ENCODE results near the gene CPAMD8.

CPAMD8 gene

DNA sequence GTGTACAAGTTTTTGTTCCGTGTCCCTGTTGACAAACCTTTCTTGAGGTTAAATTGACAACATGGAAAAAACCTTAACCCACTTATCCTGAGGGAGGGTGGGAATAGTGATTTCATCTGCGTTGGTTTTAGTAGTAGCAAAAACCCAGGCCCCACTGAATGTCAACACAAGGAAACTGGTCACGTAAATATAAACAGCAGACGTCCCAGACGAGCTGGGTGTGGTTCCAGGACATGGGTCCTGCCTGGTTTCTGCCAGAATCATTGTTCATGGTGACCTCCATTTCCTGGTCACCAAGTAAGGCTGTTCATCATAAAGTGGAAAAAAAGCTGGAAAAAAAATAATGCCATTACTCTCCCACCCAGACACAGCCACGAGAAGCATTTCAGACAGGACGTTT, 154.7 kb downstream of the CPAMD8 start:
- TF ChIP-seq, protein P1, sequence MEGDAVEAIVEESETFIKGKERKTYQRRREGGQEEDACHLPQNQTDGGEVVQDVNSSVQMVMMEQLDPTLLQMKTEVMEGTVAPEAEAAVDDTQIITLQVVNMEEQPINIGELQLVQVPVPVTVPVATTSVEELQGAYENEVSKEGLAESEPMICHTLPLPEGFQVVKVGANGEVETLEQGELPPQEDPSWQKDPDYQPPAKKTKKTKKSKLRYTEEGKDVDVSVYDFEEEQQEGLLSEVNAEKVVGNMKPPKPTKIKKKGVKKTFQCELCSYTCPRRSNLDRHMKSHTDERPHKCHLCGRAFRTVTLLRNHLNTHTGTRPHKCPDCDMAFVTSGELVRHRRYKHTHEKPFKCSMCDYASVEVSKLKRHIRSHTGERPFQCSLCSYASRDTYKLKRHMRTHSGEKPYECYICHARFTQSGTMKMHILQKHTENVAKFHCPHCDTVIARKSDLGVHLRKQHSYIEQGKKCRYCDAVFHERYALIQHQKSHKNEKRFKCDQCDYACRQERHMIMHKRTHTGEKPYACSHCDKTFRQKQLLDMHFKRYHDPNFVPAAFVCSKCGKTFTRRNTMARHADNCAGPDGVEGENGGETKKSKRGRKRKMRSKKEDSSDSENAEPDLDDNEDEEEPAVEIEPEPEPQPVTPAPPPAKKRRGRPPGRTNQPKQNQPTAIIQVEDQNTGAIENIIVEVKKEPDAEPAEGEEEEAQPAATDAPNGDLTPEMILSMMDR (IDR thresholded peaks at IDR 0.05): no peak

DNA sequence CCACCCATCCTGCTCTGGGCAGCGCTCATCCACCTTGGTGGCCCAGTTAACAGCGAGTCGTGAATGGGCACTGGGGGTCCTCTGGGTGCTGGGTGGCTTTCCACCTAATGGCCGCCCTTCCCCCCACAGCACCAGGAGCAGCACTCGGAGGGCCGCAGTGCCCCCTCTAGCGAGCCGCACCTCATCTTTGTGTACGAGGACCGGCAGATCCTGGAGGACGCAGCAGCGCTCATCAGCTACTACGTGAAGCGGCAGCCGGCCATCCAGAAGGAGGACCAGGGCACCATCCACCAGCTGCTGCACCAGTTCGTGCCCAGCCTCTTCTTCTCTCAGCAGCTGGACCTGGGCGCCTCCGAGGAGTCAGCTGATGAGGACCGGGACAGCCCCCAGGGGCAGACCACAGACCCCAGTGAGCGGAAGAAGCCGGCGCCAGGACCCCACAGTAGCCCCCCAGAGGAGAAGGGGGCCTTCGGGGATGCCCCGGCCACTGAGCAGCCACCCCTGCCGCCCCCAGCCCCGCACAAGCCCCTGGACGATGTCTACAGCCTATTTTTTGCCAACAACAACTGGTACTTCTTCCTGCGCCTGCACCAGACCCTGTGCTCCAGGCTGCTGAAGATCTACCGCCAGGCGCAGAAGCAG, 157.2 kb downstream of the CPAMD8 start:
- TF ChIP-seq, protein P1 (IDR thresholded peaks at IDR 0.05): no peak

DNA sequence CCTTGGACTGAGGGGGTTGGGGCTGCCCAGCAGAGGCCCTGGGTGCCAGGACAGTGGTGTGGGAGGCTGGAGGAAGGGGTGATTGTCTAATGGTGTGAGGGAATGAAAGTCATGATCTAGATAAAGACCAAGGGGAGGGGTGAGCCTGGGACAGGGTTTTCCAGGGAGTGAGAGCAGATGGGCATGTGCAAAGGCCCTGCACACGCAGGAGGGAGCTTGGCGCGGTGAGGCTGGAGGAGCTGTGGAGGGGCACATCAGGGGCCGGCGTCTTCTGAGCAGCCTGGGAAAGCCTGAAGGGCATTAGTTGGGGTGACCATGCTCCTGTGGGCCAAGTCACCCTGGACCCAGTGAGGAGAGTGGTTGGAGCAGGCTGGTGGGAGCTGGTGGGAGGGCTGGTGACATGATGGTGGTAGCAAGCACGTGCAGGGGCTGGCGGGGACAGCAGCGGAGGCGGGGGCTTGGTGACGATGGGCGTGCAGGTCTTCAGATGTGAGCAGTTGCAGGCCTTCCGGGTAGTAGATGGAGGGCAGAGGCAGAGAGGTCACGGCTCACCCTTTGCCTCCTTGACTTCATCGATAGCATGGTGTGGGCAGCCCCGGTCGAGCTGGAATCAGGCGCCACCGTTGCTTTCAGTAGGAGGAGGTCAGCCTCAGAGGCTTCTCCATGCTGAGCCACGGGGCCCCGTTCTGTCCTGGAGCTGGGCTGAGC, 158.0 kb downstream of the CPAMD8 start:
- TF ChIP-seq, protein P1 (IDR thresholded peaks at IDR 0.05): no peak

DNA sequence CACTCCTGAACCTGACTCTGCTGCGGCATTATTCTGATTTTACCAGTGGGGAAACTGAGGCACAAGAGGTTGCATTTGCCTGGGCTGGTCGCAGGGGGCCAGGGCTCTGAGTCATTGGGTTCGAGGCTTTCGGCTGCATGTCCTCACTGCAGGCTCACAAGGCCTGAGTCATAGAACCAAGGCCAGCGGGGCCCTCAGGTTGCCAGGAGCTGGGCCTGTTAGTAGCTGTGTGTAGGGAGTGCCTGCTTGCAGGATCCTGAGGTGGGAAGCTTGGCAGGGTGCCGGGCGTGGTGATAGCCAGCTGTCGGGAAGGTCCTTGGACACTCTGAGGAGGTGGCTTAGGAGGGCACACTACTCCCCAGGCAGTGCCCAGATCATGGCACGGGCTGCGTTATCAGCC, 159.4 kb downstream of the CPAMD8 start:
- TF ChIP-seq, protein P1 (IDR thresholded peaks at IDR 0.05): no peak

DNA sequence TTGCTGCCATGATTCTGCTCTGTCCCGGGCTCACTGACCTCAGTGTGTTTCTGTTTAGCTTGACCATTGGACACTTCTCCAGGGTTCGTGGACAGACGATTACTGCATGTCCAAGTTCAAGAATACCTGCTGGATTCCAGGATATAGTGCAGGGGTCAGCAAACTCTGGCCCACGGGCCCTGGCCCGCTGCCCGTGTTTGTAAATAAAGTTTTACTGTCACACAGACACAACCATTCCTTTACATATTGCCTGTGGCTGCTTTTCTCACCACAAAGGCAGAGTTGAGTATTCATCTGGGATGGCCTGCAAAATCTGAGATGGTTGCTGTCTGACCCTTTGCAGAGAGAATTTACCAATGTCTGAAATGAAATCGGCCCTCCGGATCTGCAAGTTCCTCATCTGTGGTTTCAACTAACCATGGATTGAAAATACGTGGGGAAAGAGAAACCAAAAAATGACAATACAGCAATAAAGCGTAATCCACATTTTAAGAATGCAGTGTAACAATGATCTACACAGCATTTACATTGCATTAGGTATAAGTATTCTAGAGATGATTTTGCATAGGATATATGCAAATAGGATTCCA, 163.7 kb downstream of the CPAMD8 start:
- TF ChIP-seq, protein P1 (IDR thresholded peaks at IDR 0.05): no peak

DNA sequence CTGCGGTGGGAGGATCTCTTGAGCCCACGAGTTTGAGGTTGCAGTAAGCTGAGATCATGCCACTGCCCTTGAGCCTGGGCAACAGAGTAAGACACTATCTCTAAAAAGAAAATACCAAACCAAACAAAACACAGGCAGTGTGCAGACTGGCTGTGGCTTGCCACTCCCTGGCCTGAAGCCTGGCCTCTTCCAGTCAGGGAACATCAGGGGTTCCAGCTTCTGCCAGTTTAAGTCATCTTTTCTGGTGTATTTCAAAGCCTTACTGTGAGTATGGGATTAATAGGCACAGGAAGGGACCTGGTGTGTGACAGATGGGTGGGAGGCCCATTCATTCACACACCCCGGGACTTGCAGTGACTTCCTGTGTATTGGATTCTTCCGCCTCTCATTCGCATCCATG, 164.8 kb downstream of the CPAMD8 start:
- TF ChIP-seq, protein P1 (IDR thresholded peaks at IDR 0.05): no peak

DNA sequence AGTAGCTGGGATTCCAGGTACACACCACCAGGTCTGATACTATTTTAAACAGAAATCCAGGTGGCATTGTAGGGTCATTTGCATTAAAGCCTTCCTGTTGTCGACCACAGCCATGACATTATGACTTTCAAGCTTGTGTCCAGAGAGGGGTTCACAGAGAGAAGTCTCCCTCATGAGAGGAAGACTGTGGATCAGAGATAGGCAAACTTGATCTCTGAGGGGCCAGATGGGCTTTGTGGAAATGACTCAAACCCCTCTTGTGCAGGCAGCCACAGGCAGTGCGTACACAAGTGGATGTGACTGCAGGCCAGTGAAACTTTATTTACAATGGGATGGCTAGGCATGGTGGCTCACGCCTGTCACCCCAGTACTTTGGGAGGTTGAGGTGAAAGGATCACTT, 165.6 kb downstream of the CPAMD8 start:
- TF ChIP-seq, protein P1 (IDR thresholded peaks at IDR 0.05): no peak

All from LNCAP (cell line).